Measurements from ENCODE around the gene TMTC3.
"Not testable (repeated sequence)": the region's sequence is repeated elsewhere in the genome, so short reads cannot be mapped to it uniquely, and the experiment has no call there.

The TMTC3 gene

DNA sequence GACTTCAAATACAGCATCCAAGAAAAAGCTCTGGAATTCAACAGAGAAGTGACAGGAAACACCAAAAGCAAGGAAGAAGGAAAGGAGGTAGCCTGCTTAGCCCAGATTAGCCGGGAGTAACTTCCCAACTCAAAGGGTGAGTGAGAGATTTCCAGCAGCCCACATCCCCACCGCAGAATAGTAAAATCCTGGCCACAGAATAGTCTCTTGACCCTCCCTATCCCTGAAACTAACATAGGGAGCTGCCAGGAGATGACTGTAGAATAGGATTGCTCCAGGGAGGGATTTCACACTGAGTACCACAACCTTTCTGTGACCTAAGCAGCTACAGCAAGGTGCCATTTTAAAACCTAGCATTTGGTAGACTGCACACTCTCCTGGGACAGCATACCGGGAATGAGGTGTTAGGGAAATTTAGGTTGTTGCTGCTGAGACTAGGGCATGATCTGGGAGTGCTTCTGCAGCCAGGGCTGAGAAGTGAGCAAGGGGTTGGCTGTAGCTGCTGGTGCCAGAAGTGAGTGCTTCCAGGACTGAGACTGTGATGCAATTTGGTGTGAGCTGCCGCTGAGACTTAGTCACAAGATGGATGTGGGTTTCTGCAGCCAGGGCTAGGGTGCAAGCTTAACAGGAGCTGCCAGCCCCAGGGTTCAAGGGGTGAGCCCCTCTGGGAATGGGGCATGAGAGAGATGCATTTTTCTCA lies 66.0 kb downstream of the TMTC3 start:
- no peaks in the 10 kb centered on the region for H3K36me3 ChIP-seq (ENCODE audit: insufficient read depth, low read length)
- TF ChIP-seq, protein P1, sequence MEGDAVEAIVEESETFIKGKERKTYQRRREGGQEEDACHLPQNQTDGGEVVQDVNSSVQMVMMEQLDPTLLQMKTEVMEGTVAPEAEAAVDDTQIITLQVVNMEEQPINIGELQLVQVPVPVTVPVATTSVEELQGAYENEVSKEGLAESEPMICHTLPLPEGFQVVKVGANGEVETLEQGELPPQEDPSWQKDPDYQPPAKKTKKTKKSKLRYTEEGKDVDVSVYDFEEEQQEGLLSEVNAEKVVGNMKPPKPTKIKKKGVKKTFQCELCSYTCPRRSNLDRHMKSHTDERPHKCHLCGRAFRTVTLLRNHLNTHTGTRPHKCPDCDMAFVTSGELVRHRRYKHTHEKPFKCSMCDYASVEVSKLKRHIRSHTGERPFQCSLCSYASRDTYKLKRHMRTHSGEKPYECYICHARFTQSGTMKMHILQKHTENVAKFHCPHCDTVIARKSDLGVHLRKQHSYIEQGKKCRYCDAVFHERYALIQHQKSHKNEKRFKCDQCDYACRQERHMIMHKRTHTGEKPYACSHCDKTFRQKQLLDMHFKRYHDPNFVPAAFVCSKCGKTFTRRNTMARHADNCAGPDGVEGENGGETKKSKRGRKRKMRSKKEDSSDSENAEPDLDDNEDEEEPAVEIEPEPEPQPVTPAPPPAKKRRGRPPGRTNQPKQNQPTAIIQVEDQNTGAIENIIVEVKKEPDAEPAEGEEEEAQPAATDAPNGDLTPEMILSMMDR (IDR thresholded peaks at IDR 0.05; ENCODE audit: borderline replicate concordance, extremely low read depth, low read length, poor library complexity, severe bottlenecking): no peak
- TF ChIP-seq EZH2 (IDR thresholded peaks at IDR 0.05; ENCODE audit: borderline replicate concordance, low read depth, low read length, severe bottlenecking): no peak
- no peaks in the 10 kb centered on the region for H3K79me2 ChIP-seq (ENCODE audit: insufficient read depth, low read length)
- no peak overlapping the region for H3K9ac ChIP-seq (ENCODE audit: low read depth, low read length)
- H3K4me2 ChIP-seq (ENCODE audit: insufficient read depth, low read length): no peak overlapping the region
- ATAC-seq (ENCODE audit: insufficient read depth, low read depth) (no peak), DNase-seq (no peak)
- no peak overlapping the region for H2AFZ ChIP-seq (ENCODE audit: low read depth, low read length)
- H3K4me3 ChIP-seq (ENCODE audit: low read depth in 1 of 2, low read length in 2 of 2): no peak overlapping the region
- H3K4me1 ChIP-seq (ENCODE audit: insufficient read depth, low read length): no peaks in the 10 kb centered on the region
- no peaks in the 10 kb centered on the region for H4K20me1 ChIP-seq (ENCODE audit: insufficient read depth, low read length)
- H3K27me3 ChIP-seq (ENCODE audit: insufficient read depth, low read length, poor library complexity): no peaks in the 10 kb centered on the region
- peaks cover 5% of the 10 kb centered on the region for H3K9me3 ChIP-seq (ENCODE audit: insufficient read depth, low read length, severe bottlenecking)
- no peak overlapping the region for H3K27ac ChIP-seq (ENCODE audit: low read length)

GRCh38 chr12:88208661-88209060 lies 66.6 kb downstream of the TMTC3 start:
- Histone ChIP-seq H3K4me2 (ENCODE audit: insufficient read depth, low read length) (no peak overlapping the region), H3K79me2 (ENCODE audit: insufficient read depth, low read length) (no peaks in the 10 kb centered on the region), H2AFZ (ENCODE audit: low read depth, low read length) (no peak overlapping the region), H3K4me1 (ENCODE audit: insufficient read depth, low read length) (no peaks in the 10 kb centered on the region), H4K20me1 (ENCODE audit: insufficient read depth, low read length) (no peaks in the 10 kb centered on the region), H3K27ac (ENCODE audit: low read length) (no peak overlapping the region), H3K4me3 (ENCODE audit: low read depth in 1 of 2, low read length in 2 of 2) (no peak overlapping the region), H3K36me3 (ENCODE audit: insufficient read depth, low read length) (no peaks in the 10 kb centered on the region), H3K9ac (ENCODE audit: low read depth, low read length) (no peak overlapping the region), H3K27me3 (ENCODE audit: insufficient read depth, low read length, poor library complexity) (no peaks in the 10 kb centered on the region), H3K9me3 (ENCODE audit: insufficient read depth, low read length, severe bottlenecking) (peaks cover 3% of the 10 kb centered on the region)
- no peak for ATAC-seq (ENCODE audit: insufficient read depth, low read depth)
- no peak for TF ChIP-seq EZH2 (IDR thresholded peaks at IDR 0.05; ENCODE audit: borderline replicate concordance, low read depth, low read length, severe bottlenecking)
- TF ChIP-seq, protein P1 (IDR thresholded peaks at IDR 0.05; ENCODE audit: borderline replicate concordance, extremely low read depth, low read length, poor library complexity, severe bottlenecking): no peak
- DNase-seq: no peak

DNA sequence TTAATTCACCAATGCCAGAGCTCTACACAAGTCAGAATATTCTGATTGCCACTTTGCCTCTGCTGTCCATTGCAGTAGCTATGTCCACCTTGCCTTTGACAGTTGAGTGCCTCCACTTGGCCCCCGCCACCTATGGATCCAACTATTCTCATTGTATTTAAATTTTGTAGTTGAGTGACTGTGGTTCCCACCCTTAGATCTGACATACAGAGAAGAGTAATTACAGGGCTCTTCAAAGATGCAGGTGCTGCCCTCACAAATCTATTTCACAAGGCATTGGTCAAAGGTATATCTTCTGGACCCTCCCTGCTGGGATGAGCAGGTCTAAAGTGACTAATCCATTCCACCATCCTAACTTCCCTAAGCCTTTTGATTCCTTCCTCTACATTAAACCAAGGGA lies 68.2 kb downstream of the TMTC3 start:
- not testable (repeated sequence) for H3K27ac ChIP-seq (ENCODE audit: low read length); H3K4me1 ChIP-seq (ENCODE audit: insufficient read depth, low read length); H3K4me2 ChIP-seq (ENCODE audit: insufficient read depth, low read length); H3K36me3 ChIP-seq (ENCODE audit: insufficient read depth, low read length); H3K9ac ChIP-seq (ENCODE audit: low read depth, low read length); ATAC-seq (ENCODE audit: insufficient read depth, low read depth); H2AFZ ChIP-seq (ENCODE audit: low read depth, low read length); H3K79me2 ChIP-seq (ENCODE audit: insufficient read depth, low read length); H4K20me1 ChIP-seq (ENCODE audit: insufficient read depth, low read length); H3K4me3 ChIP-seq (ENCODE audit: low read depth in 1 of 2, low read length in 2 of 2); H3K9me3 ChIP-seq (ENCODE audit: insufficient read depth, low read length, severe bottlenecking); H3K27me3 ChIP-seq (ENCODE audit: insufficient read depth, low read length, poor library complexity); DNase-seq

GRCh38 chr12:88218293-88218692 lies 76.2 kb downstream of the TMTC3 start:
- TF ChIP-seq, protein P1 (IDR thresholded peaks at IDR 0.05; ENCODE audit: borderline replicate concordance, extremely low read depth, low read length, poor library complexity, severe bottlenecking): no peak
- no peak for TF ChIP-seq EZH2 (IDR thresholded peaks at IDR 0.05; ENCODE audit: borderline replicate concordance, low read depth, low read length, severe bottlenecking)
- H2AFZ ChIP-seq (ENCODE audit: low read depth, low read length): no peak overlapping the region

More at GRCh38 chr12:88218293-88218692, 76.2 kb downstream of the TMTC3 start:
- Histone ChIP-seq H3K79me2 (ENCODE audit: insufficient read depth, low read length) (no peaks in the 10 kb centered on the region), H3K9ac (ENCODE audit: low read depth, low read length) (no peak overlapping the region), H3K4me1 (ENCODE audit: insufficient read depth, low read length) (no peaks in the 10 kb centered on the region), H4K20me1 (ENCODE audit: insufficient read depth, low read length) (no peaks in the 10 kb centered on the region), H3K4me2 (ENCODE audit: insufficient read depth, low read length) (no peak overlapping the region), H3K36me3 (ENCODE audit: insufficient read depth, low read length) (no peaks in the 10 kb centered on the region), H3K27ac (ENCODE audit: low read length) (no peak overlapping the region), H3K27me3 (ENCODE audit: insufficient read depth, low read length, poor library complexity) (no peaks in the 10 kb centered on the region), H3K4me3 (ENCODE audit: low read depth in 1 of 2, low read length in 2 of 2) (no peak overlapping the region), H3K9me3 (ENCODE audit: insufficient read depth, low read length, severe bottlenecking) (no peaks in the 10 kb centered on the region)
- ATAC-seq (ENCODE audit: insufficient read depth, low read depth) (no peak), DNase-seq (no peak)

All from DND-41 (cell line).